OCI-LY3 (cell line): ENCODE measurements around the gene ATP5IF1.

Experiments
- H2AFZ ChIP-seq: fragments of 200-600, 300-600 bp; shearing (Covaris generic); 2 replicates; pipeline ENCODE4 v1.6.0; 2014; ENCODE audit warnings: antibody characterized with exemption, low read depth, low read length
- H3K27ac ChIP-seq: fragments of 200-600, 300-600 bp; sonication (generic); 2 replicates; pipeline ENCODE4 v1.5.1; 2014; ENCODE audit warnings: mild to moderate bottlenecking, low read length, moderate library complexity, mixed read lengths
- H3K27me3 ChIP-seq: fragments of 200-600, 300-600 bp; sonication (generic); 2 replicates; pipeline ENCODE4 v1.6.1; 2014; ENCODE audit warnings: low read depth, low read length, mixed read lengths
- H3K36me3 ChIP-seq: fragments of 200-600, 300-600 bp; sonication (generic); replicated peaks from 2 replicates; pipeline ENCODE3; 2014; ENCODE audit warnings: low read depth, low read length, mixed read lengths
- H3K4me1 ChIP-seq: fragments of 300-600, 200-600 bp; sonication (generic); 2 replicates; pipeline ENCODE4 v1.6.1; 2014; ENCODE audit warnings: low read length, mixed read lengths
- H3K4me2 ChIP-seq: fragments of 200-600, 300-600 bp; sonication (generic); 2 replicates; pipeline ENCODE4 v1.6.1; 2014; ENCODE audit warnings: low read length, mixed read lengths
- H3K4me3 ChIP-seq: fragments of 300-600, 200-600 bp; sonication (generic); 2 replicates; pipeline ENCODE4 v1.5.1; 2014; ENCODE audit warnings: antibody characterized with exemption, mild to moderate bottlenecking, low read length, moderate library complexity
- H3K79me2 ChIP-seq: fragments of 300-600, 200-600 bp; shearing (Covaris generic); 2 replicates; pipeline ENCODE4 v1.6.1; 2014; ENCODE audit warnings: mild to moderate bottlenecking, low read length, mixed read lengths
- H3K9ac ChIP-seq: fragments of 300-600, 200-600 bp; shearing (Covaris generic); 2 replicates; pipeline ENCODE4 v1.6.0; 2014; ENCODE audit warnings: mild to moderate bottlenecking, low read length, moderate library complexity
- H3K9me3 ChIP-seq: fragments of 200-600, 300-600 bp; shearing (Covaris generic); 2 replicates; pipeline ENCODE4 v1.6.1; 2014; ENCODE audit warnings: low read length, mixed read lengths; ENCODE audit not compliant: insufficient read depth
- H4K20me1 ChIP-seq: fragments of 200-600, 300-600 bp; sonication (generic); 2 replicates; pipeline ENCODE4 v1.6.1; 2016; ENCODE audit warnings: low read length, mixed read lengths; ENCODE audit not compliant: insufficient read depth
- CTCF ChIP-seq: fragments of 200-600, 300-600 bp; sonication (generic); IDR thresholded peaks from 2 replicates; pipeline ENCODE4 v1.5.1; 2014; ENCODE audit warnings: antibody characterized with exemption, low read length, low read depth
- EZH2phosphoT487 ChIP-seq: fragments of 200-600 bp; shearing (Covaris generic); IDR thresholded peaks from 2 replicates; pipeline ENCODE4 v1.6.1; 2018; ENCODE audit warnings: antibody characterized with exemption, mixed run types, low read depth

ATP5IF1 gene

DNA sequence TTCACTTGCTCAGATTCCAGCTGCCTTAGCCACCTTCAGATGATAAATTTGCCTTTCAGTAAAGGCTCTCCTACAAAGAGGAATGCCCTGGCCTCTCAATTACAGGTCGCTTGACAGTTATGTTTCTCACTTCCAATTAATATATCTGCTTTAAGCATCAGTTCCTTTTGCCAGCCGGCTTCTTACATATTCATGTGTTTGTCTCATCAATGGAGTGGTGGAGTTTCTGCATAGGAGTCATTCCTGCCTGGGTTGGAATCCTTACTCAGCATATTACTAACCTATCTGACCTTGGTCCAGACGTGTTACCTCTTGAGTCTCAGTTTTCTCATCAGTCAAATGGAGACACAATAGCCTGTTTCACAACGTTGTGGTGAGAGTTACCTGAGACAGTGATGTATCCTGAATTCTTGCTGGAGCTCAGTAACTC lies 14.0 kb downstream of the ATP5IF1 start:
- Histone ChIP-seq H3K9me3 (no peaks in the 10 kb centered on the region), H3K36me3 (no peaks in the 10 kb centered on the region), H2AFZ (no peak overlapping the region), H3K79me2 (no peaks in the 10 kb centered on the region), H3K27ac (peak overlapping the region; percentile 30), H3K4me3 (peak overlapping the region; percentile 77; the same call in 1 of the 2 replicates), H3K27me3 (no peaks in the 10 kb centered on the region), H3K9ac (0 out of 2 replicates have a peak overlapping the region, but pooled peaks have one; percentile 2), H4K20me1 (no peaks in the 10 kb centered on the region), H3K4me1 (peaks cover 34% of the 10 kb centered on the region), H3K4me2 (peak overlapping the region; percentile 92)
- TF ChIP-seq CTCF (no peak), EZH2phosphoT487 (no peak)

DNA sequence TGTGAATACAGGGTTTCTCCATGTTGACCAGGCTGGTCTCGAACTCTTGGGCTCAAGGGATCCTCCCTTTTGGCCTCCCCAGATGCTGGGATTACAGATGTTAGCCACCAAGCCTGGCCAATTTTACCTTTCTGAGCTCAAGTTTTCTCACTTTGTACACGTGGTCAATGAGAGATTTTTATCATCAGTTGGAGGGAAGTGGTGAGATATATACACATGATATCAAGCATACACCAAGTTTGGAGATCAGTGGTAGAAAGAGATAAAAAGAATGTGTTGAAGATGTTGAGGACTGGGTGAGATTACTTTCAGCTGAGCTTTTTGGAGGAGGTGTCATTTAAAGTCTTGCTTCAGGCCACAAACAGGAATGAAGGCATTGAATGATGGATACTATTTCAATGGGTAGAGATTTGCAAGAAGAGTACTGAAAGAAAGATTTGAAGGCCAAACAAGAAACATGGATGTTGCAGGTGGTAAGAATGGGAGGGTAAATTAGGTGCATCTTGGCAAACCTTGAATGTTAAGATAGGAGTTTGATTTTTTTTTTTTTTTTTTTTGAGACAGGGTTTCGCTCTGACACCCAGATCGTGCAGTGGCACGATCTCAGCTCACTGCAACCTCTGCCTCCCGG lies 20.4 kb downstream of the ATP5IF1 start:
- Histone ChIP-seq H3K27ac (no peak overlapping the region), H3K9me3 (no peaks in the 10 kb centered on the region), H3K36me3 (no peaks in the 10 kb centered on the region), H3K27me3 (no peaks in the 10 kb centered on the region), H3K9ac (no peak overlapping the region), H3K79me2 (peaks cover 12% of the 10 kb centered on the region), H3K4me1 (peaks cover 16% of the 10 kb centered on the region), H3K4me2 (no peak overlapping the region), H3K4me3 (no peak overlapping the region), H4K20me1 (no peaks in the 10 kb centered on the region), H2AFZ (no peak overlapping the region)
- TF ChIP-seq CTCF (no peak), EZH2phosphoT487 (no peak)

DNA sequence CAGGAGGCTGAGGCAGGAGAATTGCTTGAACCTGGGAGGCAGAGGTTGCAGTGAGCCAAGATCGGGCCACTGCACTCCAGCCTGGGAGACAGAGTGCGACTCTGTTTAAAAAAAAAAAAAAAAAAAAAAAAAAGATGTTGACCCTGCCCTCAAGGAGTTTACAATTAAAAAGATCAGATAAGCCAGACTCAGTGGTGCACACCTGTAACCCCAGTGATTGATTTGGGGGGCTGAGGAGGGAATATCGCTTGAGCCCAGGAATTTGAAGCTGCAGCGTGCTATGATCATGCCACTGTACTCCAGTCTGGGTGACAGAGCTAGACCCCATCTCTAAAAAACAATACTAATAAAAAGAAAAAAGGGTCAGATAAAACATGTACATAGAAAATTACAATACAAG lies 21.8 kb downstream of the ATP5IF1 start:
- no peak overlapping the region for H3K4me3 ChIP-seq
- H3K4me2 ChIP-seq, result no peak overlapping the region
- H3K79me2 ChIP-seq, result peaks cover 14% of the 10 kb centered on the region
- H3K27me3 ChIP-seq, result no peaks in the 10 kb centered on the region
- TF ChIP-seq CTCF (no peak), EZH2phosphoT487 (no peak)
- H2AFZ ChIP-seq, result no peak overlapping the region
- H4K20me1 ChIP-seq, result no peaks in the 10 kb centered on the region
- no peaks in the 10 kb centered on the region for H3K9me3 ChIP-seq
- no peak overlapping the region for H3K9ac ChIP-seq
- no peak overlapping the region for H3K27ac ChIP-seq
- peaks cover 16% of the 10 kb centered on the region for H3K4me1 ChIP-seq
- H3K36me3 ChIP-seq, result no peaks in the 10 kb centered on the region

DNA sequence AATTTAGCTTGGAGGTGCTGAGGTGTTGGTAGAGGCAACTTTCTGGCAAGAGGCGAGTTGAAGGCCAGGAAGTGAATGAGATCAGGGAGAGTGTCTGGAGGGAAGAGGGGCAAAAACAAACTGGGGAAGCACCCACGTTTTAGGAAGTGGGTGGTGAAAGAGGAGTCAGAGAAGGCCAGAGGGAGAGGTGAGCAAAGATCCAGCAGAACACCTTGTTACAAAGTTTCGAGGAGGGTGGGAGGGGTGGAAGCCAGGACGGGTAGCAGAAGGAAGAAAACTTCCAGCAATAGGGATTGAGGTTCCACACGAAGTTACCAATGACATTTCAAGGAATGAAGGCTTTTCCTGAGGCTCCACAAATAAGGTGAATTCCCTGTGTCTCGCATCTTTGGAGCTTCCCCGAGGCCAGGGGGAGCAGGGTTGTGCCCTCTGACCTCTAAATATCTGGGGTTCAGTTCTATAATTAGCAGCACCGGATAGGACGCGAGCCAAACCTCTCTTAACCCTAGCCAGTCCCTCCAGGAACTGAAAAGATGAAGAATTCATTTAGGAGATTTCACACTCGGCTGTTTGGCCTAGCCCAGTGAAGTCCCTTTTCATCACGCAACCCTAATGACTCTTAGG lies 22.8 kb downstream of the ATP5IF1 start:
- H3K9ac ChIP-seq, result peak overlapping the region; percentile 26; the same call in 1 of the 2 replicates
- H3K4me1 ChIP-seq, result peaks cover 16% of the 10 kb centered on the region
- no peaks in the 10 kb centered on the region for H3K9me3 ChIP-seq
- peak overlapping the region; percentile 73 for H3K4me3 ChIP-seq
- H3K27me3 ChIP-seq, result no peaks in the 10 kb centered on the region
- no peaks in the 10 kb centered on the region for H4K20me1 ChIP-seq
- H3K36me3 ChIP-seq, result no peaks in the 10 kb centered on the region
- peak overlapping the region; percentile 85 for H3K4me2 ChIP-seq
- peak overlapping the region; percentile 80 for H2AFZ ChIP-seq
- H3K27ac ChIP-seq, result no peak overlapping the region
- no peak for TF ChIP-seq CTCF
- no peak for TF ChIP-seq EZH2phosphoT487
- H3K79me2 ChIP-seq, result peaks cover 19% of the 10 kb centered on the region
